CD4-positive, alpha-beta T cell (primary cell): Measurements from ENCODE around the gene TAS2R30. TPM values are rescaled to one million over a fixed set of nuclear protein-coding genes. Genes with fewer than 3 reads are reported as not detected.

Experiments used
- ATAC-seq: fragments of 200-7000 bp; cut with Tn5 transposase; one replicate; pipeline ENCODE4 v1.10.0; 2022; ENCODE audit warnings: mild to moderate bottlenecking; ENCODE audit not compliant: poor library complexity
- CTCF ChIA-PET: fragments of 350-600 bp; sonication (Branson Sonifier 250); formaldehyde crosslinking; loops from one replicate; lab custom pipeline; 2021; ENCODE audit warnings: antibody characterized with exemption, inconsistent platforms; lab: Charles Lee
- POLR2A ChIA-PET: fragments of 350-600 bp; sonication (Branson Sonifier 250); formaldehyde crosslinking; loops from one replicate; lab custom pipeline; 2021; ENCODE audit warnings: antibody characterized with exemption, inconsistent platforms; lab: Charles Lee
- DNase-seq, 14 experiments: peaks; one replicate each; pipeline ENCODE4 v3.0.0-alpha.2; 2013 to 2020; ENCODE audit warnings: mixed read lengths in 2 of 14
- H3K27ac ChIP-seq, 2 donors: one replicate each; pipeline versions ENCODE4 v1.5.1 to v1.7.0; 2013; ENCODE audit warnings: low read length in 2 of 2, low read depth in 1 of 2, mild to moderate bottlenecking in 1 of 2
- H3K27me3 ChIP-seq, 2 experiments: 1 replicate in 1 of 2; 2 replicates in 1 of 2; pipeline versions ENCODE4 v1.6.1 to v1.7.0; 2013; ENCODE audit warnings: low read length in 2 of 2, control low read depth in 1 of 2, mild to moderate bottlenecking in 1 of 2, moderate library complexity in 1 of 2; ENCODE audit not compliant: insufficient read depth in 2 of 2, control insufficient read depth in 1 of 2
- H3K36me3 ChIP-seq: one replicate; pipeline ENCODE4 v1.6.1; 2013; ENCODE audit warnings: low read length, control low read depth; ENCODE audit not compliant: insufficient read depth
- H3K4me1 ChIP-seq: one replicate; pipeline ENCODE4 v1.6.1; 2013; ENCODE audit warnings: low read length, control low read depth; ENCODE audit not compliant: insufficient read depth
- H3K4me3 ChIP-seq: one replicate; pipeline ENCODE4 v1.5.1; 2013; ENCODE audit warnings: mild to moderate bottlenecking, low read length, moderate library complexity
- H3K9me3 ChIP-seq, 2 experiments: 1 replicate in 1 of 2; 2 replicates in 1 of 2; pipeline versions ENCODE4 v1.6.1 to v1.7.0; 2013; ENCODE audit warnings: low read length in 2 of 2, mild to moderate bottlenecking in 2 of 2, control low read depth in 1 of 2, moderate library complexity in 1 of 2; ENCODE audit not compliant: control insufficient read depth in 1 of 2, insufficient read depth in 1 of 2
- H3K27ac Mint-ChIP-seq: one replicate; pipeline ENCODE4 v1.8.0; 2020; ENCODE audit warnings: mixed read lengths
- H3K27me3 Mint-ChIP-seq: one replicate; pipeline ENCODE4 v1.8.0; 2021; ENCODE audit warnings: mixed read lengths
- H3K36me3 Mint-ChIP-seq: one replicate; pipeline ENCODE4 v1.8.0; 2021; ENCODE audit warnings: low read depth, mixed read lengths
- H3K4me1 Mint-ChIP-seq: one replicate; pipeline ENCODE4 v1.8.0; 2021; ENCODE audit warnings: low read depth, mixed read lengths
- H3K4me3 Mint-ChIP-seq: one replicate; pipeline ENCODE4 v1.8.0; 2020; ENCODE audit warnings: mild to moderate bottlenecking, mixed read lengths
- H3K9me3 Mint-ChIP-seq: one replicate; pipeline ENCODE4 v1.8.0; 2020; ENCODE audit warnings: mixed read lengths
- CTCF ChIP-seq: fragments of 200-600 bp; IDR thresholded peaks from one replicate; pipeline ENCODE4 v1.8.0; 2022; ENCODE audit warnings: antibody characterized with exemption, mild to moderate bottlenecking
- intact Hi-C, 2 experiments: fragments of 100-400 bp; cut with DNase I in 1 of 2; cut with micrococcal nuclease in 1 of 2; formaldehyde crosslinking; loops; one replicate each; pipeline versions ENCODE4 v1.15.1 to v1.9.0; 2023 to 2025; cut with DNase I, micrococcal nuclease
- total RNA-seq, 174 experiments: library from RNA in 2 of 174; stranded (reverse) in 2 of 174; gene quantifications; one replicate each; pipeline ENCODE4 v1.2.3 and lab custom pipeline; 2021 to 2026

The TAS2R30 gene
- total RNA-seq, 2 experiments from 2014 or later = 4.9 to 5.6 TPM

DNA sequence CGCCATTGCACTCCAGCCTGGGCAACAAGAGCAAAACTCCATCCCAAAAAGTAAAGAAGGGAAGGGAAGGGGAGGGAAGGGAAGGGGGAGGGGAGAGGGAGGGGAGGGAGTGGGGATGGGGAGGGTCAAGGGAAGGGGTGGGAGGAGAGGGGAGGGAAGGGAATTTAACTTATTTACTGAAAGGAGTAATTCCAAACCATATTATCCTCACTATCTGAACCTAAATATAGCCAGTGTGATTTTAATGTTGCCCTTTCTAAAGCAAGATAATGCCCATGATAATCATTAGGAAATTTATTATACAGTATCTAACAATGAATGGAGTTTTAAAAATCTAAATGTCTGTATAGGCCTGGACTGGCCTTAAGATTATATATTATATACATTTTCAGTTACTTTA is 43.8 kb upstream of the TAS2R30 start:
- Mint-ChIP-seq H3K4me1 (peaks cover 18% of the 10 kb centered on the region), H3K4me3 (no peak overlapping the region), H3K9me3 (no peaks in the 10 kb centered on the region), H3K36me3 (peaks cover 29% of the 10 kb centered on the region), H3K27me3 (no peaks in the 10 kb centered on the region), H3K27ac (no peak overlapping the region)
- Histone ChIP-seq H3K4me1 (no peaks in the 10 kb centered on the region), H3K27ac (no peak overlapping the region), H3K9me3 (no peaks in the 10 kb centered on the region), H3K4me3 (no peak overlapping the region), H3K36me3 (no peaks in the 10 kb centered on the region), H3K27me3 (no peaks in the 10 kb centered on the region)
- ChIA-PET POLR2A (no interaction called here), CTCF (no interaction called here)
- DNase-seq (no peak), ATAC-seq (no peak)
- TF ChIP-seq CTCF = no peak
- intact Hi-C loops = loop anchor here in 1 of 2 experiments (5.0 to 10.0 kb wide), 2 partner anchors 816 to 1827 kb away; partner anchors contain the start of gene HEBP1

GRCh38 chr12:11174022-11174421 is 39.6 kb upstream of the TAS2R30 start:
- H3K4me3 Mint-ChIP-seq = no peak overlapping the region
- intact Hi-C loops = loop anchor here (5.0 to 10.0 kb wide), 4 partner anchors 217 to 1831 kb away; partner anchors contain the start of genes GABARAPL1 (in 1 of the 2) and HEBP1 (in 1 of the 2)
- Histone ChIP-seq H3K27ac (no peak overlapping the region), H3K27me3 (no peaks in the 10 kb centered on the region), H3K4me1 (peaks cover 17% of the 10 kb centered on the region), H3K36me3 (peaks cover 3% of the 10 kb centered on the region), H3K4me3 (no peak overlapping the region), H3K9me3 (no peaks in the 10 kb centered on the region)
- no peak for DNase-seq
- no peak for ATAC-seq
- no peaks in the 10 kb centered on the region for H3K9me3 Mint-ChIP-seq
- POLR2A ChIA-PET = no interaction called here
- H3K36me3 Mint-ChIP-seq = peaks cover 63% of the 10 kb centered on the region
- H3K4me1 Mint-ChIP-seq = peaks cover 57% of the 10 kb centered on the region
- no peak for TF ChIP-seq CTCF
- no peak overlapping the region for H3K27ac Mint-ChIP-seq
- CTCF ChIA-PET = no interaction called here
- H3K27me3 Mint-ChIP-seq = no peaks in the 10 kb centered on the region

- intact Hi-C loops = loop anchor here (5.0 to 10.0 kb wide), 4 partner anchors 215 to 1833 kb away; partner anchors contain the start of genes GABARAPL1 (in 1 of the 2) and HEBP1 (in 1 of the 2)
- Mint-ChIP-seq H3K27me3 (no peaks in the 10 kb centered on the region), H3K27ac (peak overlapping the region; percentile 96), H3K36me3 (peaks cover 78% of the 10 kb centered on the region), H3K4me1 (peaks cover 72% of the 10 kb centered on the region), H3K4me3 (peak overlapping the region; percentile 99), H3K9me3 (no peaks in the 10 kb centered on the region)
- ATAC-seq (no peak), DNase-seq (peak in 2 of 14 experiments; percentile 13)
- H3K4me3 ChIP-seq = peak overlapping the region; percentile 71
- TF ChIP-seq CTCF = no peak
- peak overlapping the region in 1 of 2 donors; percentile 79 for H3K27ac ChIP-seq
- ChIA-PET POLR2A (interaction anchor here (1.0 to 2.9 kb wide), 16 partner anchors 9 to 1542 kb away, joined by 3 to 43 read pairs (median 8); partner anchors contain the start of genes BORCS5 and MAGOHB), CTCF (no interaction called here)
- peaks cover 3% of the 10 kb centered on the region for H3K36me3 ChIP-seq
- peaks cover 17% of the 10 kb centered on the region for H3K4me1 ChIP-seq
- H3K9me3 ChIP-seq = no peaks in the 10 kb centered on the region
- no peaks in the 10 kb centered on the region for H3K27me3 ChIP-seq
Measured at GRCh38 chr12:11171969-11172675, 37.7 kb upstream of the TAS2R30 start.
